ENCODE measurements around the gene LRRC38. TPM values are rescaled to one million over a fixed set of nuclear protein-coding genes. Genes with fewer than 3 reads are reported as not detected.
"Not testable (repeated sequence)": the region's sequence is repeated elsewhere in the genome, so short reads cannot be mapped to it uniquely, and the experiment has no call there.

LRRC38 gene
- polyA plus RNA-seq (ENCODE audit: insufficient read length in 12 of 12), result 10 to 100 TPM in 11 of 12 donors, not detected in 1; 13.4 to 77.1 (median 29.4) TPM
- long read RNA-seq, donor 1, result 0 reads
- long read RNA-seq, donor 2, transcript LRRC38-201 (2 exons, 2,209 nt), result major isoform, 27 of 27 reads
- long read RNA-seq, donor 2, partial matches to known transcripts, result 0 of 27 reads
- long read RNA-seq, donor 2, other reads (novel, unspliced or antisense), result 0 of 27 reads
- long read RNA-seq, donor 3, transcript LRRC38-201 (2 exons, 2,209 nt), result major isoform, 14 of 29 reads
- long read RNA-seq, donor 3, partial matches to known transcripts, result 15 of 29 reads
- long read RNA-seq, donor 3, other reads (novel, unspliced or antisense), result 0 of 29 reads
- long read RNA-seq, donor 4, transcript LRRC38-201 (2 exons, 2,209 nt), result major isoform, 8 of 15 reads
- long read RNA-seq, donor 4, partial matches to known transcripts, result 0 of 15 reads
- long read RNA-seq, donor 4, other reads (novel, unspliced or antisense), result 7 of 15 reads
- long read RNA-seq, donor 5, transcript LRRC38-201 (2 exons, 2,209 nt), result major isoform, 41 of 47 reads
- long read RNA-seq, donor 5, partial matches to known transcripts, result 0 of 47 reads
- long read RNA-seq, donor 5, other reads (novel, unspliced or antisense), result 6 of 47 reads
- long read RNA-seq, donor 6, transcript LRRC38-201 (2 exons, 2,209 nt), result major isoform, 12 of 19 reads
- long read RNA-seq, donor 6, partial matches to known transcripts, result 7 of 19 reads
- long read RNA-seq, donor 6, other reads (novel, unspliced or antisense), result 0 of 19 reads
- long read RNA-seq, donor 7, transcript LRRC38-201 (2 exons, 2,209 nt), result major isoform, 12 of 12 reads
- long read RNA-seq, donor 7, partial matches to known transcripts, result 0 of 12 reads
- long read RNA-seq, donor 7, other reads (novel, unspliced or antisense), result 0 of 12 reads
- long read RNA-seq, donor 8, transcript LRRC38-201 (2 exons, 2,209 nt), result major isoform, 30 of 30 reads
- long read RNA-seq, donor 8, partial matches to known transcripts, result 0 of 30 reads
- long read RNA-seq, donor 8, other reads (novel, unspliced or antisense), result 0 of 30 reads
- long read RNA-seq, donor 9, transcript LRRC38-201 (2 exons, 2,209 nt), result major isoform, 9 of 9 reads
- long read RNA-seq, donor 9, partial matches to known transcripts, result 0 of 9 reads
- long read RNA-seq, donor 9, other reads (novel, unspliced or antisense), result 0 of 9 reads
- long read RNA-seq, donor 10, transcript LRRC38-201 (2 exons, 2,209 nt), result major isoform, 47 of 47 reads
- long read RNA-seq, donor 10, partial matches to known transcripts, result 0 of 47 reads
- long read RNA-seq, donor 10, other reads (novel, unspliced or antisense), result 0 of 47 reads
- long read RNA-seq, donor 11, transcript LRRC38-201 (2 exons, 2,209 nt), result major isoform, 7 of 7 reads
- long read RNA-seq, donor 11, partial matches to known transcripts, result 0 of 7 reads
- long read RNA-seq, donor 11, other reads (novel, unspliced or antisense), result 0 of 7 reads

GRCh38 chr1:13513895-13514546 lies at the start of gene LRRC38:
LRRC38 (minus strand) TSS chr1:13514003; CDS start chr1:13513593, 410 bp downstream.
- peak; percentile 10 for DNase-seq

- DNase-seq, result not testable (repeated sequence)
These were observed 49.2 kb upstream of the LRRC38 start for GRCh38 chr1:13562981-13563380.

- no peak for DNase-seq
These were observed 46.7 kb upstream of the LRRC38 start for GRCh38 chr1:13560541-13560940.

DNA sequence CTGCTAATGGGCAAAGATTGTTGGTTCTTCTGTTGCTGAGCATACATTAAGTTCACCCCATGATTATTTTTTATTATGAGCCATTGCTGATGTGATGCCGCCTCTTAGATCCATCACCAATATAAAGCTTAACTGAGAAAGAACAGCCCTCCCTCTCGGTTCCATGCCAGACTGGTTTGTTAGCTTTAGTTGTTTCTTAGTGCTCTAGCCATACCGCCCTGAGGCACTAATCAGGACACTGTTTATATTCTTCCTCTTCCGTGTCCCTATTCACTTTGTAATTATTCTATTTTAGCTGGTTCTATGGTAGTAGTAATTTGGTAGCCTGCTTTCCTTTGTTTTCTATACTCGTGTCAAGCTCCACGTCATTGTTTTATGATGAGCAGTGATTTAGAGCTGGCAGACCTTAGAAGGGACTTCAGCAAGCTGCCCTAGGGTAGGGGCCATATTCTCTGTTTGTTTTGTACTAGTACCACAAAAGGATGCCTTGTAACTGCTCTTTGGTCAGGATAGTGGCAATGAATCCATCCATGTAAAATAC lies 42.5 kb upstream of the LRRC38 start:
- DNase-seq, result no peak

GRCh38 chr1:13554798-13555197 lies 41.0 kb upstream of the LRRC38 start:
- DNase-seq, result no peak

DNA sequence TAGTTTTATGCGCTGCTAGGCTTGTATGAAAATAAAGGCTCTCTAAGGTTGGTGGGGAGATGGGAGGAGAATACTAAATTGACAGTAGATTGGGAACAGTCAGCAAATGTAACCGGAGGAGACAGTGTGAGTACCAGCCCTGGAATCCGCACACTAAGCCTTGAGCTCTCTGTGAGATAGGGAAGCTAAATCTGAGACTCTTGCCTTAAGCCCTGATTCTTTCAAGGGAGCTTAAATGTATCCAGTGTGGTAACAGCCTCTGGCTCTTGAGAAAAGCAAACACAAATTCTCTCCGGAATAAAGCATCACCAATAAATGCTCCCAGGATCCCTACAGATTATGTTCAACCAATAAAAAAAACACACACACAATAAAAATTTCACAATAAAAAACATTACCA lies 36.9 kb upstream of the LRRC38 start:
- no peak for DNase-seq

GRCh38 chr1:13549521-13549920 lies 35.7 kb upstream of the LRRC38 start:
- no peak for DNase-seq

DNA sequence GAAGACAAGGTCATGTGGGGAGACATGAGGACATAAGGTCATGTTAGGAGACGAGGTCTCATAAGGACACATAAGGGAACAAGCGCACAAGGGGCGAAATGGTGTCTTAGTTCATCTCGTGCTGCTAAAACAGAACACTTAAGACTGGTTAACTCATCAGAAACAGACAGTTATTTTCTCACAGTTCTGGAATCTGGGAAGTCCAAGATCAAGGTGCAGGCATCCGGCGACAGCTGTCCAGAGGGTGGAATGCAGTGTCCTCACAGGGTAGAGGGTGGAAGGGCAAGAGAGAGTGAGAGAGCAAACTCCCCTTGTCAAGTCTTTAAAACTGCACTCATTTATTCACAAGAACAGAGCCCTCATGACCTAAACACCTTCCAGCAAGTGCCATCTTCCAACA lies 35.2 kb upstream of the LRRC38 start:
- no peak for DNase-seq

DNA sequence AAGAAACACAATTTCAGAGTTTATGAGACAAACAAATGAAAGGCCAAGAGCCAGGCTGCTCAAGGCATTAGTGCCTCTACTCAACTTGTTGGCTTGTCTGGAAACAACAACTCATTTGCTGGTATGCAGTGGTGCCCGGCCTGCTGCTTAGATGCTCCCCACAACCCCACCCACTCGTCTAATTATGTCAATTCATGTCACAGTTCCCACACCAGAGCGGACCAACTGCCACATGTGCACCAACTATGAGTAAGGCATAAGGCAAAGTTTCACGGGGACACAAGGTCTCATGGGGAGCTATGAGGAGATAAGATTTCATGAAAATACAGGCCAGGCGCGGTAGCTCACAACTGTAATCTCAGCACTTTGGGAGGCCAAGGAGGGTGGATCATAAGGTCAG lies 34.5 kb upstream of the LRRC38 start:
- DNase-seq, result no peak

DNA sequence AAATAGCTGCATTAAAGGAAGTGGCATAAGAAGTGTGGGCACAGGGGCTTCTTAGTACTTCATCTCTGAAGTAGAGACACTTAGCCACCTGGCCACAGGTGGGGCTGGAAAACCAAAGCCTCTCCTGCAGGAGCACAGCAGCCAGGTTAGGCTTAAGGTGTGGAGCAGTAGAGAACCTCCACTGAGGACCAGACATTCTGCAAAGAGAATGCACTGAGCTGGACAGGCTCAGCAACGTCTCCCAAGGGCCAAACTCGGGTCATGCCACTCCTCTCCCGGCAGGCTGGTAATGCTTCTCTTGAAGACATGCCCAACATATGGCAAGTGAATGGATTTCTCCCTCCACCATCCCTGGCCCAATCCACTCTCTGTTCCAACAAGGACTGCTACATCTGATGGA lies 33.0 kb upstream of the LRRC38 start:
- DNase-seq, result no peak

- DNase-seq, result no peak
These were observed 30.4 kb upstream of the LRRC38 start for GRCh38 chr1:13544221-13544556.

- DNase-seq, result peak; percentile 52
These were observed 29.8 kb upstream of the LRRC38 start for GRCh38 chr1:13543451-13544220.

GRCh38 chr1:13541435-13542215 lies 27.8 kb upstream of the LRRC38 start:
- DNase-seq, result no peak

DNA sequence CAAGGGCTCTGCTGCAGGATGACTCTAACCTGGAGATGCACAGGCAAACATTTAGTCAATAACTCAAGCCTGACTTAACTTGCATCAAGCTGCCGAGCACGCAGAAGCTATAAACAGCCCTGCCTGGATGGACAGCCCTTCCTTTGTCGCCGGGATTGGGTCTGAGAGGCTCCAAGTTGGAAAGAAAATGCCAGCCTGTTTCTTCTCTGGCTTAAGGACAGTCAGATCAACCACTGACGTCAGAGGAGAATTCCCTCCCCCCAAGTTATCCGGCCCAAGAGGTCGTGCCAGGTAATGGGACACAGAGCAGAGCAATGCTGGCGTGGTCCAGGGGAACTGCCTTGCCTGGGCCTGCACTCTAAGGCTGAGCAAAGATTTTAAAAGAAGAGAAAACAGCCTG lies 27.1 kb upstream of the LRRC38 start:
- no peak for DNase-seq

GRCh38 chr1:13539683-13540082 lies 25.9 kb upstream of the LRRC38 start:
- DNase-seq, result no peak

- no peak for DNase-seq
These were observed 25.0 kb upstream of the LRRC38 start for GRCh38 chr1:13538832-13539231.

DNA sequence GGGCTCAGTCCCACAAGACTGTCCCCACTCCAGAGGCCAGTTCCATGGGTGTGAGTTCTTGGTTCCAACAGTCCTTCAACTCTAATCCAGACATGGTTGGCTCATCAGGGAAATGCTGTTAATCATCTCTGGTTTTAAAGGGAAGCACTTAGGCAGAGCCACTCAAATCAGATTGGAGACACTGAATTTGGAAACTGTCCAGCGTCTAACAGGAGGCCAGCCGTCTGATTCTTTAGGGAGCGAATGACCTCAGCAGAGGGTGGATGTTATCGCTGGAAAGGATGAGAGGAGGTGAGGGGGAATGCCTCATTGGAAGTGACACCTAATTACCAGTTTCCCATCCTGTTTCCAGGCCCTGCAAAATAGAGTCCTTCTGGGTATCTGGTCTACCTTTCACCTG lies 22.8 kb upstream of the LRRC38 start:
- no peak for DNase-seq

DNA sequence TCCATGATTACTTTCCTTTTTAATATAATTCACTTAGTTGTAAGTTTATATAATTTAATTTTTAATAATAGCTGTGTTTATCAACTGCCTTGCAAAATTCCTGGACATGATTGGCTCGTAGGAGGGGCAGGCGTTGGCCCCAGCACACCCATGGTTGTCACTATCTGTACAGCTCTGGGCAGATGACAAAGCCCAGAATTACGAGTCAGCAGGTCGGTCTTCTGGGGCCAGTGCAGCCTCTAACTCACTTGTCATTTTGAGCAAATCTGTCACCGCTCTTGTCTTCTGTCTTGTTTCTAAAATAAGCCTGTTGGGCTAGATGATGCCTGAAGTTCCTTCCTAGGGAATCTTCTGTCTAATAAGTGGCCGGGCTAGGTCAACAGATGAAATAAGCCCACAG lies 21.4 kb upstream of the LRRC38 start:
- DNase-seq, result no peak

GRCh38 chr1:13528320-13528719 lies 14.5 kb upstream of the LRRC38 start:
- DNase-seq, result no peak

Data from muscle of arm (tissue), 14 donors.